ENCODE measurements around the gene CLTCL1.

- TF ChIP-seq CTCF (IDR thresholded peaks at IDR 0.05) (no peak), POLR2A (IDR thresholded peaks at IDR 0.05; ENCODE audit: low read depth) (no peak)
These were observed 57.2 kb downstream of the CLTCL1 start for GRCh38 chr22:19234126-19234896.
